HEK293 (cell line): Measurements from ENCODE around the gene COL12A1.

Source experiments
- CTCF ChIA-PET: fragments of 350-600 bp; formaldehyde crosslinking; extraction: SDS; loops from one replicate; lab custom pipeline; 2021; ENCODE audit warnings: antibody characterized with exemption; lab: Yijun Ruan, JAX
- POLR2A ChIA-PET: fragments of 300-600 bp; formaldehyde crosslinking; extraction: SDS; loops from one replicate; lab custom pipeline; 2020; ENCODE audit warnings: antibody characterized with exemption, inconsistent platforms; lab: Yijun Ruan, JAX
- H3K27ac ChIP-seq: fragments of 200-500 bp; sonication (Bioruptor generic); 2 replicates; pipeline ENCODE4 v1.5.1; 2014; ENCODE audit warnings: low read depth, low read length, control low read depth, inconsistent platforms; ENCODE audit errors: extremely low read depth
- H3K36me3 ChIP-seq, 2 experiments: fragments of 200-500 bp in 1 of 2; sonication (Bioruptor generic) in 1 of 2; 1 replicate in 1 of 2; 2 replicates in 1 of 2; pipeline ENCODE4 v1.5.1; 2014 to 2017; ENCODE audit warnings: inconsistent platforms in 2 of 2, low read length in 2 of 2; ENCODE audit not compliant: control insufficient read depth in 2 of 2, insufficient read depth in 1 of 2
- H3K4me1 ChIP-seq: fragments of 200-500 bp; sonication (Bioruptor generic); 2 replicates; pipeline ENCODE4 v1.5.1; 2014; ENCODE audit warnings: mild to moderate bottlenecking, low read length, inconsistent platforms; ENCODE audit not compliant: control insufficient read depth, insufficient read depth
- H3K4me3 ChIP-seq: 2 replicates; pipeline ENCODE4 v1.5.1; 2011; ENCODE audit warnings: low read depth, mild to moderate bottlenecking, control low read depth, low read length, moderate library complexity
- H3K9me3 ChIP-seq: fragments of 200-500 bp; sonication (Bioruptor generic); 2 replicates; pipeline ENCODE4 v1.5.1; 2014; ENCODE audit warnings: low read depth, low read length, inconsistent platforms; ENCODE audit not compliant: control insufficient read depth, insufficient read depth
- INSM2 ChIP-seq: fragments of 450-650 bp; formaldehyde crosslinking; IDR thresholded peaks from 2 replicates; pipeline ENCODE4 v1.5.1; 2016; ENCODE audit warnings: missing biosample characterization, missing genetic modification characterization
- KLF16 ChIP-seq: fragments of 450-650 bp; formaldehyde crosslinking; IDR thresholded peaks from 2 replicates; pipeline ENCODE4 v1.5.1; 2017; ENCODE audit warnings: missing biosample characterization, missing genetic modification characterization
- KLF17 ChIP-seq: fragments of 450-650 bp; formaldehyde crosslinking; IDR thresholded peaks from 2 replicates; pipeline ENCODE4 v1.5.1; 2016; ENCODE audit warnings: missing biosample characterization, missing genetic modification characterization
- PRDM4 ChIP-seq: fragments of 450-650 bp; formaldehyde crosslinking; IDR thresholded peaks from 2 replicates; pipeline ENCODE4 v1.5.1; 2017; ENCODE audit warnings: missing biosample characterization, missing genetic modification characterization
- ZBTB10 ChIP-seq: fragments of 450-650 bp; formaldehyde crosslinking; IDR thresholded peaks from 2 replicates; pipeline ENCODE4 v1.5.1; 2016; ENCODE audit warnings: missing biosample characterization, missing genetic modification characterization
- ZBTB11 ChIP-seq: fragments of 450-650 bp; formaldehyde crosslinking; conservative IDR thresholded peaks from 2 replicates; pipeline ENCODE4 v1.5.1; 2016; ENCODE audit warnings: low read depth, missing biosample characterization, missing genetic modification characterization
- ZBTB48 ChIP-seq: fragments of 450-650 bp; formaldehyde crosslinking; IDR thresholded peaks from 2 replicates; pipeline ENCODE4 v1.5.1; 2016; ENCODE audit warnings: missing biosample characterization, missing genetic modification characterization
- ZNF248 ChIP-seq: fragments of 450-650 bp; formaldehyde crosslinking; IDR thresholded peaks from 2 replicates; pipeline ENCODE4 v1.5.1; 2017; ENCODE audit warnings: missing biosample characterization, missing genetic modification characterization
- ZNF274 ChIP-seq, 2 experiments: fragments of 200-500 bp in 1 of 2; fragments of 450-650 bp in 1 of 2; sonication (Bioruptor generic) in 1 of 2; formaldehyde crosslinking in 1 of 2; IDR thresholded peaks; 2 replicates each; pipeline versions ENCODE4 v1.5.1 to v1.6.1; 2014 to 2016; ENCODE audit warnings: borderline replicate concordance in 1 of 2, inconsistent platforms in 1 of 2, low read length in 1 of 2, missing biosample characterization in 1 of 2, missing genetic modification characterization in 1 of 2
- ZNF335 ChIP-seq: fragments of 450-650 bp; formaldehyde crosslinking; conservative IDR thresholded peaks from 2 replicates; pipeline ENCODE4 v1.5.1; 2016; ENCODE audit warnings: missing biosample characterization, missing genetic modification characterization
- ZNF398 ChIP-seq: fragments of 450-650 bp; formaldehyde crosslinking; IDR thresholded peaks from 2 replicates; pipeline ENCODE4 v1.5.1; 2017; ENCODE audit warnings: missing biosample characterization, missing genetic modification characterization
- ZNF510 ChIP-seq: fragments of 450-650 bp; formaldehyde crosslinking; IDR thresholded peaks from 2 replicates; pipeline ENCODE4 v1.5.1; 2018; ENCODE audit warnings: mild to moderate bottlenecking, missing genetic modification characterization, missing biosample characterization; ENCODE audit not compliant: insufficient replicate concordance
- ZNF600 ChIP-seq: fragments of 450-650 bp; formaldehyde crosslinking; IDR thresholded peaks from 2 replicates; pipeline ENCODE4 v1.5.1; 2016; ENCODE audit warnings: missing biosample characterization, missing genetic modification characterization
- ZNF610 ChIP-seq: fragments of 450-650 bp; formaldehyde crosslinking; IDR thresholded peaks from 2 replicates; pipeline ENCODE4 v1.5.1; 2016; ENCODE audit warnings: missing biosample characterization, missing genetic modification characterization, borderline replicate concordance
- ZNF76 ChIP-seq: fragments of 450-650 bp; formaldehyde crosslinking; IDR thresholded peaks from 2 replicates; pipeline ENCODE4; 2016; ENCODE audit warnings: low read depth, missing biosample characterization, missing genetic modification characterization, borderline replicate concordance

COL12A1 gene

GRCh38 chr6:75206576-75207342, 906 bp upstream of the COL12A1 start:
- Histone ChIP-seq H3K4me3 (peak overlapping the region; percentile 71), H3K27ac (no peak overlapping the region), H3K4me1 (peaks cover 9% of the 10 kb centered on the region), H3K9me3 (no peaks in the 10 kb centered on the region), H3K36me3 (no peaks in the 10 kb centered on the region)
- ChIA-PET POLR2A (interaction anchor here (1.1 to 2.6 kb wide), 5 partner anchors 10 to 1685 kb away, joined by 3 to 12 read pairs (median 4); partner anchors contain the start of gene COX7A2), CTCF (interaction anchor here (0.6 to 5.4 kb wide), 13 partner anchors 9 to 1351 kb away, joined by 3 to 87 read pairs (median 4); partner anchors contain the start of gene FILIP1)
- TF ChIP-seq PRDM4 (tag by site-specific recombination) (peak; percentile 80; the same call in 1 of the 2 replicates), ZNF610 (tag by site-specific recombination) (no peak)

GRCh38 chr6:75204959-75205775, 686 bp downstream of the COL12A1 start:
- Histone ChIP-seq H3K4me1 (peaks cover 7% of the 10 kb centered on the region), H3K27ac (no peak overlapping the region; the same call in 1 of the 2 replicates), H3K36me3 (no peaks in the 10 kb centered on the region), H3K9me3 (no peaks in the 10 kb centered on the region), H3K4me3 (peak overlapping the region; percentile 71)
- ChIA-PET CTCF (interaction anchor here (0.7 to 2.6 kb wide), 32 partner anchors 14 to 1525 kb away, joined by 3 to 14 read pairs (median 4); no protein-coding TSS in a partner anchor), POLR2A (interaction anchor here (1.1 to 2.6 kb wide), 7 partner anchors 12 to 1683 kb away, joined by 3 to 12 read pairs (median 3); partner anchors contain the start of genes COX7A2 and TMEM30A)
- no peak for TF ChIP-seq ZBTB10
- peak; percentile 54 for TF ChIP-seq ZBTB11 (tag by site-specific recombination)
- peak; percentile 80 for TF ChIP-seq ZNF600 (tag by site-specific recombination)
- TF ChIP-seq KLF16 (tag by site-specific recombination), result peak; percentile 21; the same call in 1 of the 2 replicates
- TF ChIP-seq INSM2 (tag by site-specific recombination), result 0 out of 2 replicates have a peak, but pooled peaks have one; percentile 49
- no peak for TF ChIP-seq ZNF248 (tag by site-specific recombination)
- peak; percentile 50; the same call in 1 of the 2 replicates for TF ChIP-seq ZNF398 (tag by site-specific recombination)
- no peak for TF ChIP-seq ZNF510
- TF ChIP-seq KLF17 (tag by site-specific recombination), result peak; percentile 53; the same call in 1 of the 2 replicates
- no peak for TF ChIP-seq ZNF274 (IDR thresholded peaks at IDR 0.05; ENCODE audit: low read length)
- TF ChIP-seq ZNF274 (tag by site-specific recombination; IDR thresholded peaks at IDR 0.05; ENCODE audit: borderline replicate concordance), result no peak
- TF ChIP-seq ZNF76 (tag by site-specific recombination), result peak; percentile 54
- TF ChIP-seq ZNF335 (tag by site-specific recombination), result peak; percentile 83
- TF ChIP-seq ZBTB48 (tag by site-specific recombination), result no peak
